Measurements from ENCODE around the gene ROR2.

The ROR2 gene

DNA sequence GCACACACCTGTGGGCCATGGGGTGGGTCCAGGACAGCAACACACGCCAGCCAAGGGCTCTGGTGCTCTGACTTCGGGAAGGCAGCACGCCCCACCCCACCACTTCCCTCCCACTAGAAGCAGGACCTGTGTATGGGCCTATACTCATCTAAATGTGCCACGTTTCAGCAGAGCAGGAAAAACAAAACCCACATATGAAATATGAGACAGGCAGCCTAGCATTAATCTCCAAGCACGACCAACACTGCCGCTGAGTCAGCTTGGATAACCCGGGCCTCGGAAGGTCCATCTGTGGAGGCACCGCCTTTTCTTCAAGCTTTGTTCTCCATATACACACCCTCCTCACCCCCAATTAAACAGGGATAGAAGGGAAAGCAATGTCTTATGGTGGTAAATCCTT, 203.1 kb downstream of the ROR2 start:
- DNase-seq (ENCODE audit: low read depth, low spot score) = no peak

GRCh38 chr9:91746357-91746756, 203.7 kb downstream of the ROR2 start:
- DNase-seq (ENCODE audit: low read depth, low spot score) = no peak

DNA sequence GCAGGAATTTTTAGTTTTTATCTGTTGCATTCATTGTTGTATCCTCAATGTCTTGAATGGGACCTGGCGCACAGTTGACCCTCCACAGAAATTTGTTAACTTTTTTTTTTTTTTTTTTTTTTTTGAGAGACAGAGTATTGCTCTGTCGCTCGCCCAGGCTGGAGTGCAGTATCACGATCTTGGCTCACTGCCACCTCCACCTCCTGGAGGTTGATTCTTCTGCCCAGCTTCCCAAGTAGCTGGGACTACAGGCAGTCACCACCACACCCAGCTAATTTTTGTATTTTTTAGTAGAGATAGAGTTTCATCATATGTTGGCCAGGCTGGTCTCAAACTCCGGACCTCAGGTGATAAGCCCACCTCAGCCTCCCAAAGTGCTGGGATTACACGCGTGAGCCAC, 205.9 kb downstream of the ROR2 start:
- no peak for DNase-seq (ENCODE audit: low read depth, low spot score)

DNA sequence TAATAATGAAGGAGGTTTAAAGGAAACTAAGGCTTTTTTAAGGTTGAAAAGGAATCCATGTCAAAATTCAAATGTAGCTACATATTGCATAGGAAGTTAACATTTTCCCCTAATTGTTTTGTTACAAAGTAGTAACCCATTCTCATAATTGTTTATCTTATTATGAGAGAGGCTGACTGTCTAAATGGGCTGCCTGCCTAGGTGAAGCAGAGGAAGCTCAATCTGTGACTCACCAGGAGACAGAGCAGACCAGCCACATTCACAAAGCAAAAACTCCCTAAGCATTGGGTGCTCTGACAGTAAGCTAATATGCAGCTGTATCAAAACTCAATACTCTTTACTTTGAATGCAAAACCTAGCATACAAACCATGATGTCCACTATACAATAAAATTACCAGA, 208.5 kb downstream of the ROR2 start:
- DNase-seq (ENCODE audit: low read depth, low spot score) = no peak

DNA sequence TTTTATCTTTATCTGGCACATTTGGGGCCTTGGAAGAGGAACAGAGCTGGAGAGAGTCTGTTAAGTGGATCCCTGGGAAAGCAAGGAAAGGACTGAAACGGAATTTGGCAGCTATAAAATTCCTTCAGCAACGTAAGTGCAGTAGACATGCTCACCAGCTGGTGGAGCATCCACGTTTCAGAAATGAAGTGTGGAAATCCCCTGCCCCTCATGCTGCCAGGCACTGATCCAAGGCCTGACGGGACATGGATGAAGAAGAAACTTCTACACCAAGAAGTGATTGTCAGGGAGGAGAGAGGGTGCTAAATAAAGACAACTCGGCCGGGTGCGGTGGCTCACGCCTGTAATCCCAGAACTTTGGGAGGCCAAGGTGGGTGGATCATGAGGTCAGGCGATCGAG, 209.3 kb downstream of the ROR2 start:
- DNase-seq (ENCODE audit: low read depth, low spot score) = no peak

DNA sequence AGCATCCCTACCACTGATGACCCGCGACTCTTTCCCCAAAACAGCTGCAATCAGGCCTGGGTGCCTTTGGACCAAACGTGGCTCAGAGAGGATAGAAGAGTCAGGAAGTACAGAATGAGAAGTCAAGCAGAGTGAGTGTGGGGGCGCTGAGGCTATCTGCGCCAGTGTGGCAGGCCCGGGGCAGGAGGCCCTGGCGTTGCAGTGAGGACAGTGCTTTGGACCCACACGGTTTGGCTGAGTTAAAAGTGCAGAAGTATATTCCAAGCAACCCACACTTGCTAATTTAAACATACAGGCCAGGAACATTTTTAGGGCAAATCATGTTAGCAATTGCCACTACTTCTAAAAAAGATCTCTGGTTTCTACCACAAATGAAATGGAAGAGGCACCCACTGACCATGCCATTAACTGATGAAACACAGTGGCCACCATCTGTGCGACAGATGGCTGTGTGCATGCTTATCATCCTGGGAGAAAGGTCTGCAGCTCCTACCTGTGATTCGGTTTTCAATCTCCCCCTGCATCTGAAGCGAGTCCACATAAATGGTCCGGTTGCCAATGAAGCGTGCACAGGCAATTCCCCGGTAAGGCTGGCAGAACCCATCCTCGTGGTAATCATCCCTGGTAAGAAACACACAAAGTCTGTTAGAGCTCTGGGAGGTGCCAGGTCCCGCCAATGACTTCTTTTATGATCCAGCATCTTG, 213.0 kb downstream of the ROR2 start:
- DNase-seq (ENCODE audit: low read depth, low spot score) = no peak

- DNase-seq (ENCODE audit: low read depth, low spot score) = no peak
Measured at GRCh38 chr9:91736311-91736710, 213.7 kb downstream of the ROR2 start.

GRCh38 chr9:91735049-91735448, 215.0 kb downstream of the ROR2 start:
- DNase-seq (ENCODE audit: low read depth, low spot score) = no peak

- DNase-seq (ENCODE audit: low read depth, low spot score) = no peak
Measured at GRCh38 chr9:91734371-91734981, 215.6 kb downstream of the ROR2 start.

DNA sequence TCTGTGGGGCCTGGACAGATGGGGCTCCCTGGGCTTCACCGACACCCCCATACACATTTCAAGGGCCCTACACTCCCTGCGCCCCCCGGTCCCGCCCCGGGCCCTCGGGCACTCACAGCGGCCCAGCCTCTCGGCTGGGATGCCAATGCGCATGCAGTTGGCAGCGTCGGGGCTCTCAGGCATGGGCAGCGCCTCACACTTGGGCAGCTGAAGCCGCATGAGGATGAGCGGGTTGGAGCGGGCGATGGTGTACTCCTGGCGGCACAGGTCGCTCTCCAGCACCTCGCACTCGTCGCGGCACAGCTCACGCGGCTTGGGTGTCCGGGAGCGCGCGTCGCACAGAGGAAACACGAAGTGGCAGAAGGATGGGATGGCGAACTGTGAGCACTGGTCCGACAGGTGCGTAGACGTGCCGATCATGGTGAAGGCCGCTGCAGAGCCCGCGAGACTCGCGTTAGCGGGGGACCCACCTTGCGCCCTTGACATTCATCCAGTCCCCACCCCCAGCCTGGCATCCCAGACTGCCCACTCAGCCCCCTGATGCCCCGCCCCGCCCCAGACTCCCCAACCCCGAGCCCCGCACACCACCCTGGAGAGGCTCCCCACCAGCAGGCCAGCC, 216.9 kb downstream of the ROR2 start:
- DNase-seq (ENCODE audit: low read depth, low spot score) = no peak

DNA sequence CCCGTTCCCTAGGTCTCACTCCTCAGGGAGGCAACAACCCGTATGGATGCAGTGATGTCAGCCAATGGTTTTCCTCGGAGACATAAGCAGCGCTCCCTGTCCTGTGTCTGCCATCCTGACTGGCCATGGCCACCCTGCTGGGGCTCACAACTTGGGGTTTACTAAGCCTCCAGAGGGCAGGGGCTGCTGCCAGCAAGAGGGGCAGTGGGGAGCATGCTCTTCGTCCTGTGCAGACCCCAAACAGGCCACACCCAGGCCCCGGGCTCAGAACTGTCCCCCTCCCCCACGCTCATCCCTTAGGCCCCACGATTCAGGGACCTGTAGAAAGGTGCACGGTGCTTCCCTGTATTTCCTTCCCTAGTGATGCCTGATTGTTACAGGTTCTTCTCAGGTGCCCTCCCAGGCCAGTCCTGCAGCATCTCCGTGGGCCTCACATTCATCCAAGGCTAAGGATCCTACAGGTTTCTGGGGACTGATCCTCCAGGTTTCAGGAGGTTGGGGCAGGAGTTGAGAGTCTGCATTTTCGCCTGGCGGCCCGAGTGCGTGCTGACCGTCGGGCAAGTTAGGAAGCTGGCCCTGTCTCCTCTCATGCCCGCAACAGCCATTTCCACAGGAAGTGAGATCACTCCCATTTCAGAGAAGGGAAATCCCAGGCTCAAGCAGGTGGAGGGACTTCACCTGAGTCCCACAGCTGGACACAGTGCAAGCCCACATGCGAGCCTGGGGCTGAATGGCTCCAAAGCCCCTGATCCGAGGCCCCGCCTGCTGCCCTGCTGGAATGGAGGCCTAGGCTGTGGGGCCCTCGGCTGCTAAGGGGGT, 217.6 kb downstream of the ROR2 start:
- no peak for DNase-seq (ENCODE audit: low read depth, low spot score)

GRCh38 chr9:91730806-91731205, 219.2 kb downstream of the ROR2 start:
- no peak for DNase-seq (ENCODE audit: low read depth, low spot score)

DNA sequence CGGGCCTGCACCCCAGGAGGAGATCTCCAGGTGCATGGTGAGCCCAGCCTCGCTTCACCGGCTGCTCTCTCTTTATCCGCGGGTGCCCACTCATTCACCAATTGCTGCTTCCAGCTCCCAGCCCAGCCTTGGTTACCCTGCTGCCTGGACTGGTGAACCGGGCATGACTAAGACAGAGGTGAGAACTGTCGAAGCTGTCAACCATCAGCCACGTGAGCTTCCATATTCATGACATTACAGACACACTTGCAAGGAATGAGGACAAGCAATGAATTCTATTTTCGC, 220.5 kb downstream of the ROR2 start:
- DNase-seq (ENCODE audit: low read depth, low spot score) = no peak

DNA sequence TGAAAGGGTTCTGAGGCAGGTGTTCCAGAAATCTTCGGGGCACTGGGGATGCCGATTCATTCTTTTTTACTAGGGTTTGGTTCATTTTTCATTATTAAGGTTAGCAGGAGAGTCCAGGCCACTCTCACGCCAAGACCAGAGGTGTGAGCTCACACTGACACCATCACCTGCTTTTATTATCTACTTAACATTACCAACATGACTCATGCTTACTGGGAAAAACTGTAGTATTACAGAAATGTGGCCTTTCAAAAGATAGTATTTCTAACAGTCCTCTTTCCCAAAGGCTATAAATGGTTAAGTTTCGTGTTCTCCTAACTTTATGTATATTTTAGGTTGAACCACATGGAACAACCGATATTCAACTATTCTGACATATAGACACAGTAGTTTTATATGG, 222.1 kb downstream of the ROR2 start:
- DNase-seq (ENCODE audit: low read depth, low spot score) = no peak

- DNase-seq (ENCODE audit: low read depth, low spot score) = no peak
Measured at GRCh38 chr9:91727316-91727861, 222.6 kb downstream of the ROR2 start.

DNA sequence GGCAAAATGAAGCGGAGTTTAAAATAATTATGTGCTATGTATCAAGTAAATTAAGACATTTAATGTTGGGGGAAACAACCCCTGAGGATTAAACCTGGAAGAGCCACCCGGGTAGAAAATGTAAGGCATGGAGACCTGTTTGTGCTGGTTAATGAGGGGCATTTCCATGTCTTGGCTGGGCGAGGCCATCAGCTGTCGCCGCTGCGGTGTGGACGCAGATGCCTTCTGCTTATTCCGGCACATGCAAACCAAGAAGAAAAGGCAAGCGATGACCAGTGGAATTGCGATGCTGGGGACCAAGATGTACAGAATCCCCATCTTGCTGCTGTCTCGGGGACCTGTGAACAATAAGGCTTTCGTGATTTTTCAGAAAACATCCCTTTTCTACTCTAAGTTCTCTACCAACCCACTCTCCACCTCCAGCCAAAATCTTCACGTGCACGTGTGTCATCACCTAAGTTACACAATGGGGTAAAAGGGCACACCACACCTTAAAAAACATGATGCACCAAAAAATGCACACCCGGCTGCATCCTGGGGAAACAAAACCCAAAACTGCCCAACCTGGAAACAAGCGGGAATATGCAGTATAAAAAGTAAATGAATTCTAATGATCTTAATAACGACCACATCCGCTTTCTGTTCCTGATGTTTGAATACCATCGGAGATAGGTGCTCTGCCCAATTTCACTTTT, 223.5 kb downstream of the ROR2 start:
- no peak for DNase-seq (ENCODE audit: low read depth, low spot score)

- DNase-seq (ENCODE audit: low read depth, low spot score) = no peak
Measured at GRCh38 chr9:91725651-91726050, 224.4 kb downstream of the ROR2 start.

- DNase-seq (ENCODE audit: low read depth, low spot score) = no peak
Measured at GRCh38 chr9:91724609-91725505, 225.2 kb downstream of the ROR2 start.

GRCh38 chr9:91724068-91724440, 226.0 kb downstream of the ROR2 start:
- DNase-seq (ENCODE audit: low read depth, low spot score) = no peak

DNA sequence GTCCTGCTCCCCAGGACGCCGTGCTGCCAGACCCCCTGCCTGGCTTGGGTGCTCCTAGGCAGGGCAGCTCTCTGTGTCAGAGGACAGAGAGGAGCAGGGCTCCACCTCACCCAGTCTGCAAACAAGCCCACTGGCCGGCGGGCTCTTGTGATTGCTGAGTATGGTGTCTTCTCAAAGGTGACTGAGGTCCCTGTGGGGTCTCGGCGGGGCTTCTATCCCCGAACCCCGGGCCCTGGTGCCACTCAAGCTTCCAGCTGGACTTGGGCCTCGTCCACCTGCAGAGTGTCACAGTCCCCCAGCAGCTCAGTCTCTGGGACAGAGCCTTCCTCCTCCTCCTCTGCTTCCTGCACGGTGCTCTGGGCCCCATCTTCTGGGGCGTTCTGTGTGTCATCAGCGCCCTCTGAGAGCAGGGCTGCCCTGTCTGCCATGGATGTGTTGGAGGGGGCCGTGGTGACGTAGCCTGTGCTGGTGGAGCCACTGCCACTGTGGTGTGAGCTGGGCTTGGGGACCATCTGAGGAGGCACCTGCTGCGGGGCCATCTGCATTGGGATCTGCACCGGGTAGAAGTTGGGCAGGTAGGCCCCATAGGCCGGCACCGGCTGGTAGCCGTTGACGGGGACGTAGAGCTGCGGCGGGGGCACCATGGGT, 226.5 kb downstream of the ROR2 start:
- no peak for DNase-seq (ENCODE audit: low read depth, low spot score)
